AG04449 (cell line): ENCODE measurements around the gene STX18.
A peak's percentile ranks its signal among the peaks of the same experiment; 100 is the strongest.

Source experiments
- CTCF ChIA-PET: fragments of 350-600 bp; formaldehyde crosslinking; extraction: SDS; loops from one replicate; lab custom pipeline; 2021; ENCODE audit warnings: antibody characterized with exemption; lab: Yijun Ruan, JAX
- POLR2A ChIA-PET: fragments of 400-600, 350-600 bp; formaldehyde crosslinking; extraction: SDS; loops from one replicate; lab custom pipeline; 2020; ENCODE audit warnings: antibody characterized with exemption, inconsistent platforms; lab: Yijun Ruan, JAX
- DNase-seq: peaks from one replicate; pipeline ENCODE4 v3.0.0-alpha.2; 2010; ENCODE audit warnings: low read depth, low spot score
- H3K4me3 ChIP-seq: 2 replicates; pipeline ENCODE4 v1.5.1; 2011; ENCODE audit warnings: low read depth, mild to moderate bottlenecking, control low read depth, low read length
- CTCF ChIP-seq: IDR thresholded peaks from one replicate; pipeline ENCODE4 v1.5.1; 2011; ENCODE audit warnings: mild to moderate bottlenecking, moderate library complexity, low read length, control low read depth, inconsistent platforms; ENCODE audit not compliant: insufficient read depth; ENCODE audit errors: missing control alignments

The STX18 gene

GRCh38 chr4:4549534-4549933 is 7.7 kb upstream of the STX18 start:
- DNase-seq = no peak
- no peak overlapping the region for H3K4me3 ChIP-seq
- TF ChIP-seq CTCF = no peak
- ChIA-PET POLR2A (no interaction called here), CTCF (no interaction called here)

DNA sequence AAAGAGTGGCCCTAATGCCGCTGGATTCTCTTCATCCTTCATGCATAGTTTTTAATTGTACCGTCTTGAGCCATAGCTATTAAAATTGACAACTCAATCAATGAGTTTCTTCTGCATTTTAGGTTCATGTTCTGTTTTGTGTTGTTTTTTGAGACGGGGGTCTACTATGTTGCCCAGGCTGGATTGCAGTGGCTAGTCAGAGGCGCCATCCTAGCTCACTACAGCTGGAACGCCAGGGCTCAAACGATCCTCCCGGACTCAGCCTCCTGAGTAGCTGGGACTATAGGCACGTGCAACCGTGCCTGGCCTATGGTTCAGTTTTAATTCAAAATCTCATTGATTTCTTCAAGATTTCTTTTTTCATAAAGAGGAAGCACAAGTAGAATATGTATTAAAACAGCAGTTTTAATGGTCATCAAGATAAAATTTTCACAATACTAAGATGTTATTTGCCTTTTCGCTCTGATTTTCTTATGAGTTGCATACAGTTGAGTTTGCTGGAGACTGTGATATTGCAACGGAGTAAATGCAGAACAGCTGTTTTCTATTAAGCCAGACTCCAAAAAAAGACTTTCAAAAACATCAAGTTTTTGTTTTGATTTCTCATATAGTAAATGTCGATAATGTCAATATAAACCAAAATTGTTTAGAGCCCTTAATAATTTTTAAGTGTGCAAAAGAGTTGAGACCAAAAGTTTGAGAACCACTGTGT is 1.1 kb upstream of the STX18 start:
- peak overlapping the region; percentile 84 for H3K4me3 ChIP-seq
- CTCF ChIA-PET = interaction anchor here (0.9 to 4.4 kb wide), 6 partner anchors 11 to 209 kb away, joined by 3 to 24 read pairs (median 4); no protein-coding TSS in a partner anchor
- no peak for DNase-seq
- POLR2A ChIA-PET = no interaction called here
- no peak for TF ChIP-seq CTCF

DNA sequence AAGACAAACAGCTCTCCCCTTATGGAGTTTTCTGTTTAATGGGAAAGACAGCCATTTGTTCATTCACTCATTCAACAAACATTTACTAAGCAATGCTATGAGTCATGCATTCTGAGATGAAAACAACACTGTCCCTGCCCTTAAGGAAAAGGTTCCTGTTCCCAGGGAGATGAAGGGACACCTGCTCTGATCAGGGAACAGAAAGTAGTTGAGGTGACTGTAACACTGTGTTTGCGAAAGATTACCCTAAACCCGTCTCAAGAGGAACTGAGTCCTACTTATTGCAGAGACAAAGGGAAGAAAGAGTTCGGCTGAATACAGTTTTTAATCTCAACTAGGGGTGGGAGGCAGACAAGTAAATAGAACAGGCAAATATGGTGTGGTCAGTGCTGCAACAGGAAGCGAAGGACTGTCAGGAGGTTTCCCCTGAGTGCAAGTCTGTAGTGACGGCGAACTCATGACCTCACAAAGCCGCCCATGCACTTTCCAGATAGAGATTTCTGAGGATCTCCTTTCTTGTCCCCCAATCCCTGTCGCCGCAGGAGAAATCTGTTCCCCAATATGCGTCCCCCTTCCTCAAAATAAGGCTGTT is 712 bp downstream of the STX18 start:
- no peak for DNase-seq
- POLR2A ChIA-PET = interaction anchor here (1.1 kb wide), 1 partner anchor 15 kb away, joined by 7 read pairs; no protein-coding TSS in a partner anchor
- CTCF ChIA-PET = interaction anchor here (0.7 to 4.4 kb wide), 5 partner anchors 11 to 136 kb away, joined by 3 to 24 read pairs (median 5); no protein-coding TSS in a partner anchor
- H3K4me3 ChIP-seq = peak overlapping the region; percentile 84
- TF ChIP-seq CTCF = no peak

DNA sequence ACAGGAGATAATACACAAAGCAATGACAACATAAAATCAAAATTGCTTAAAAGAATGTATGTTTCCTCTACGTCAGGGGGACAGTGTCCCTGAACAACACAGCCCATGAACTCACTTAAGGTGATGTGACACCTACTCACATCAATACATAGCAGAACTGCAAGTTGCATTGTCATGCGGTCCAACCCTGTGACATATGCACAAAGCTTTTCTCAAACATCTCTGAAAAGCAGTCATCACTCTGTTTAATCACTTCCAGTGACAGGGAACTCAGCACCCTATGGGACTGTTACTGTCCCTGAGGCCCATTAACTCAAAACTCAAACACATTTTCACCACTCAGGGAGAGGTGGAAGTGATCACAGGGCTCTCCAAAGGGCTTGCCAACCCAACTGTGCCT is 2.4 kb downstream of the STX18 start:
- TF ChIP-seq CTCF = no peak
- CTCF ChIA-PET = interaction anchor here (1.1 to 4.4 kb wide), 4 partner anchors 9 to 28 kb away, joined by 3 to 24 read pairs (median 5); no protein-coding TSS in a partner anchor
- H3K4me3 ChIP-seq = no peak overlapping the region
- POLR2A ChIA-PET = no interaction called here
- DNase-seq = no peak

DNA sequence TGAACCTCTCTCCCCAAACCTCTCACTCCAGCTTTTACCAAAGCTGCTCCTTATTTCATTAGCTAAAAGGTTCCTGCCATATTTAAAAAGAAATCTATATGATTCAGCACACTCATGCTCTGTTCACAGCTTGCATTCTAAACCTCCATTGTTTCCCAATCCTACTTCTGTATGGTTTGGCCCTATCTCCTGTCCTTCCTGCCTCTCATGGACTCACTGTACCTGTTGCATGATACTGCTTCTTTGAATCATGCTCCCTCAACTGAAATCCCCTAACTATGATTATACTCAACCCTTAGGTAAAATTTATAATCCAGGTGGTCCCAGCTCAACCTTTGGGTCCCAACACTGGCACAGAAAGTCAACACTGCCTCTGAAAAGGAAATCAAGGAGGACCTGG is 6.3 kb downstream of the STX18 start:
- no peak for TF ChIP-seq CTCF
- ChIA-PET POLR2A (no interaction called here), CTCF (interaction anchor here (1.0 to 2.2 kb wide), 3 partner anchors 13 to 134 kb away, joined by 3 to 17 read pairs (median 7); no protein-coding TSS in a partner anchor)
- no peak for DNase-seq
- H3K4me3 ChIP-seq = no peak overlapping the region

DNA sequence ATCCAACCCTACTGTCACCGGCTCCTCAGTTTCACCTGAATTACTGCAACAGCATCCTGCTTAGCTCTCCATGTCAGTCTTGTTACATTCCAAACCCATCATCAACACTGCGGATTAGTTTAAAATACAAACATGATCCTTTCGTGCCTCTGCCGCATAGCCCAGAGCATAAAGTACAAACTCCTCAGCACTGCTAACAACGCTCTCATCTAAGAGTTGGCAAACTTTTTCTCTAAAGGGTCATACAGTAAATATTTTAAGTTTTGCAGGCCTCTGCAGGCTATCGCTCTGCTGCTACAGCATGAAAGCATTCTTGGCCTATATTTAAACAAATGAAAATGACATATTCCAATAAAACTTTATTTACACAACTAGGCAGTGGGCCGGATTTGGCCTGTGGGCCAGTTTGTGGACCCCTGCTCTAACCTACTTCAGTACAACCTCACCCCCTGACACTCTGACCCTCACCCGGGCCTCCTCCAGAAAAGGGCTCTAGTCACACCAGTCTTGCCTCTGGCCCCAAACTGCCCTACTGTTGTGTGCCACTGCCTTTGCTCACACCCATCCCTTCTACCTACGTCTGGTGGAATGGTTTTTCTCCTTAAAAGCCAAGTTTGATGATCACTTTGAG is 7.2 kb downstream of the STX18 start:
- no peak for DNase-seq
- H3K4me3 ChIP-seq = no peak overlapping the region
- CTCF ChIA-PET = interaction anchor here (1.0 to 8.7 kb wide), 3 partner anchors 13 to 135 kb away, joined by 3 to 69 read pairs (median 7); no protein-coding TSS in a partner anchor
- TF ChIP-seq CTCF = no peak
- POLR2A ChIA-PET = no interaction called here
